NCI-H1436 treated with DMSO at 0.1 percent for 48 hours (cell line): ENCODE data around the gene TRAF4.
"Not testable (repeated sequence)": the region's sequence is repeated elsewhere in the genome, so short reads cannot be mapped to it uniquely, and the experiment has no call there.

Experiments
- DNase-seq: peaks from one replicate; lab custom pipeline; 2025; lab: John Stamatoyannopoulos, UW

The TRAF4 gene

DNA sequence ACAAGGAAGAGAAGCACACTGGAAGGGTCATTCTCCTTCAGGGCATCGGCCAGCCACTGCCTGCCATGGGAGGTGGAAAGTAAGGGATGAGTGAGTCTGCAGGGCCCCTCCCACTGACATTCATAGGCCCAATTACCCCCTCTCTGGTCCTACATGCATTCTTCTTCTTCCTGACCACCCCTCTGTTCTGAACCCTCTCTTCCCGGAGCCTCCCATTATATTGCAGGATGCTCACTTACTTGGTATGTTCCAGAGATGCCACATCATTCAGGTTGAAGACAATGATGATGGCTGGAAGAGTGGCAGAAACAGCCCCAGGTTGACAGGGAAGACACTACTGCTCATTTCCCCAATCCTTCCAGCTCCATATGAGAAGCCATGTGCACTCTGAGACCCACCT, 28.6 kb upstream of the TRAF4 start:
- no peak for DNase-seq

DNA sequence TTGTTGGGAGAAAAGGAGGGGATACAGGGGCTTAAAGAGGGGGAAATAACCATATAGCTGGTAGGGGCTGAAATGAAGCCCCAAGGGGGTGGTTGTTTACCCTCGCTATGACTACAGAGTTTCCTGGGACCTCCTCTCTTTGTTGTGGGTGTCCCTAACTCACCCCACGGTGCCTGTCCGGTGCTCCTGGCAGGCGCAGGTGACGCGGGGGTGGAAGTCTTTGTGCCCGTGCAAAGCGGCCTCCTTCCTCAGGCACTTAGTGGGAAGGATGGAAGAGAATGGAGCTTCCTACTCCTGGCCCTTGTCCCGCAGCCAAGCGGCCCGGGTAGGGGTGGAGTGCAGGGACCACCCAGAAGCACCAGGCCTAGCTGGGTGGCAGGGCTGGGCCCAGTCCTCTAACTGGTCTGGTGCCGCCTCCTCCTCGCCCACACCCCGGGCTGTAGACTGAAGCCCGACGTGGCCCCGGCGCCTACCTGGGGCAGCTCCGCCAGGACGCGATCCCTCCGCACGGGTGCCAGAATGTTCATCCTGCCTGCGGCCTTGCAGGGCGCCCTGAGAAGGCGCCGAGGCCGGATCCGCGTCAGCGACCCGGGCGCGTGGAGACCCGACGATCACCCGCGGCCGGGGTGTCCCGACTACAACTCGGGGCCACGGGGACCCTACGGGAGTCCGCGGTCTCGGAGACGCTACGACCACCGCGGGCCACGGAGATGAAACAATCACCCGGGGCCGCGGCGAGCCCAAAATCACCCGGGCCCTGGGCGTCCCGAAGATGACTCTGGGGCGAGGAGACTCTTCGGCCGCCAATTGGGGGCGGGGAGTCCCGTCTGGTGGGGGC, 26.9 kb upstream of the TRAF4 start:
- no peak for DNase-seq

DNA sequence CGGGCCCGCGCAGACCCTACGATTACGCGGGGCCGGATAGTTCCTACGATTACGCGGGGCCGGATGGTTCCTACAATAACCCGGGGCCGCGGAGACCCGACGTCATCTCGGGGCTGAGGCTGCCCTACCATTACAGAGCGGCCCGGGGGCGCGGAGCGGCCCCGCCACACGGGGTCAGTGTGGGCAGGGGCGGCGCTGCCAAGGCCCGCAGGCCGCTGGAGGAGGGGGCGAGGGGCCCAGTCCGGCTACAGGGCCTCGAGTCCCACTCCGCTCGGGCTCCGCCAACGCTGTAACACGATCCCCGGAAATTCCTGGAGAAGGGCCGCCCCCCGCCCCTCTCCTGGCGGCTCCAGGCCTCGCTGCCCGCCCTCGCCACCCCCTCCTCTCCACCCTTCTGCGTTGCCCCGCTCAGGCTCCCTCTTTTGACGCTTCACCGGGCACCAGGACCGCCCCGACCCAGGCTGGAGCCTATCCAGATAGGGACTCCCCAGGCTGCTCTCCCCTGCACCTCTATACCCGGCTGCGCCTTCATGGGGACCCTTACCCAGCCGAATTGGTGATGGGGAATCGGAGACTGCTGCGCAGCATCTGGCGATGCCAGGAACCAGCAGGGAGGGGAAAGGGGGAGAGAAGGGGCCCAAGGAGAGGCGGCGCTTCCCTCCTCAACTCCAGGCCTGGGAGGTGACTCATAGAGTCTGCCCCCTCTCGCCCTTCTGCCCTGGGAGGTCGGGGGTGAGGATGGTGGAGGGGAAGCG, 26.1 kb upstream of the TRAF4 start, which contains the start of gene RAB34:
Gene RAB34 (minus strand): TSS at position 291 of the 755 bp plus-strand sequence. CDS start 602 bp downstream, outside the sequence.
- DNase-seq = no peak

DNA sequence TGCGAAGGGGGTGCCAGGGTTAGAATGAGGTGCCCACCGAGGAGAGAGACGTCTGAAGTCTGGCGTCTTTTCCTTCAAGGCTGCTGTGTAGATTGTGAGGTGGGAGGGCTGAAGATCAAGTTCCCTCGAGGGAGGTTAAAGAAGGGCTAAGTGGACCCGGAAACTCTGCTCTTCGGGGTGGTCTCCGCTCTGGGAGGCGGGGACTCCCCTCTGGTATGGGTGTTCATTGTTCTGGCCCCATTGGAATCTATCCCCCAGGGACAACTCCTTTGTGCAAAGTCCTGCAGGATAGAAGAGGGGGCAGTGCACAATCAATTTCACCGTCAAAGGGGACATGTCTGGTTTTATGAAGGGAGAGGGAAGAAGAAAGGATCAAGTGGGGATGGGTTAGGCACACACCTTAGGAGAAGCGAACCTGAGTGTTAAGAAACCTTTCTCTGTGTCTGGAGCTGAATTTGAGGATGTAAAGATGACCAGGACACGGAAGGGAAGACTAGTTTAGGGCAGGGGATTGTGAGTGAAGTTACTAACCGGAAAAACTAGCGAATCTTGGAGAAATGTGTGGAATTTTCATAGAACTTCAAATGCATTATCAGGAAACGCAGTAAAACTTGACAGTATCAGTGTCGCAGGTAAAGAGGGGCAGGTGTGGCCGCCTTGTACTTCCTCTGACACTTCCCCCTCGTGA, 25.3 kb upstream of the TRAF4 start:
- no peak for DNase-seq

DNA sequence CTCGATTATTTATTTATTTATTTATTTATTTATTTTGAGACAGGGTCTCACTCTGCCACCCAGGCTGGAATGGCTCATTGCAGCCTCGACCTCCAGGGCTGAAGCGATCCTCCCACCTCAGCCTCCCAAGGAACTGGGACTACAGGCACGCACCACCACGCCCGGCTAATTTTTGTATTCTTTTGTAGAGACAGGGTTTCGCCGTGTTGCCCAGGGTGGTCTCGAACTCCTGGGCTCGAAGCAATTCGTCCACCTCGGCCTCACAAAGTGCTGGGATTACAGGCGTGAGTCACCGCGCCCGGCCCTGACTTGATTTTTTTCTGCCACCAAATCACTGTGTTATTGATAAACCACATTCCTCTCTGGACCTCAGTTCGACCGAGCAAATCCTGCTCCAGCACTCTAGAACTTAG, 24.8 kb upstream of the TRAF4 start:
- no peak for DNase-seq

DNA sequence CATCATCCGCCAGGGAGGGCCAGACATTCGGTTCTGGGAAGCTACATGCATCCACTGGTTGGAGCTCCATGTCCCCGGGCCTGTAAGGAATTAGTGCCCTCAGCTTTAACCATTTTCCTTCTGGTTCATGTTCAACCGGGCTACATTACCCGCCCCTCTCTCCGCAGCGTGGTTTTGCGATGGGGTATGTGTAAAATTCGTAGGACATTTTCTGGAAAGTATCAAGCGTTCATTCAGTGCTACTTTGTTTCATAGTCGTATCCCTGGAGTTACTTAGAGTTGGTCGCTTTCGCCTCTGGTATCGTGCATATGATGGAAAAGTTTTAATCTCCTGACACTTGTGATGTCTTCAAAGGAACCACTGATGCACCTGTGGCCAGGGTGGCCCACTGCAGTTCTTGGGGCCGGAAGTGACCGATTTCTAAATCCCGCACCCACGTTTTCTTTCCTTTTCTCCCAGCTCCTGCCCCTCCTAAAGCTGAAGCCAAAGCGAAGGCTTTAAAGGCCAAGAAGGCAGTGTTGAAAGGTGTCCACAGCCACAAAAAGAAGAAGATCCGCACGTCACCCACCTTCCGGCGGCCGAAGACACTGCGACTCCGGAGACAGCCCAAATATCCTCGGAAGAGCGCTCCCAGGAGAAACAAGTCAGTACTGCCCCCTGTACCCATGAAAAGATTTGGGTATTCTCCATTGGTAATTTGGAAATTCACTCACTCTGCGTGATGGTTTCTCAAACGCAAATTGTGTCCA, 23.4 kb upstream of the TRAF4 start:
- DNase-seq = no peak

DNA sequence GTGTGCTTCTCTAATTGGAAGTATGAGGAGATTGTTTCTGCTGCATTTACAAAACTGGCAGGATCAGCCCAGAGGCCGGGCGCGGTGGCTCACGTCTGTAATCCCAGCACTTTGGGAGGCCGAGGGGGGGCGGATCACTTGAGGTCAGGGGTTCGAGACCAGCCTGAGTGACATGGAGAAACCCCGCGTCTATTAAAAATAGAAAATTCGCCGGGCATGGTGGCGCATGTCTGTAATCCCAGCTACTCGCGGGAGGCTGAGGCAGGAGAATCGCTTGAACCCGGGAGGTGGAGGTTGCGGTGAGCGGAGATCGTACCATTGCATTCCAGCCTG, 22.8 kb upstream of the TRAF4 start:
- not testable (repeated sequence) for DNase-seq

DNA sequence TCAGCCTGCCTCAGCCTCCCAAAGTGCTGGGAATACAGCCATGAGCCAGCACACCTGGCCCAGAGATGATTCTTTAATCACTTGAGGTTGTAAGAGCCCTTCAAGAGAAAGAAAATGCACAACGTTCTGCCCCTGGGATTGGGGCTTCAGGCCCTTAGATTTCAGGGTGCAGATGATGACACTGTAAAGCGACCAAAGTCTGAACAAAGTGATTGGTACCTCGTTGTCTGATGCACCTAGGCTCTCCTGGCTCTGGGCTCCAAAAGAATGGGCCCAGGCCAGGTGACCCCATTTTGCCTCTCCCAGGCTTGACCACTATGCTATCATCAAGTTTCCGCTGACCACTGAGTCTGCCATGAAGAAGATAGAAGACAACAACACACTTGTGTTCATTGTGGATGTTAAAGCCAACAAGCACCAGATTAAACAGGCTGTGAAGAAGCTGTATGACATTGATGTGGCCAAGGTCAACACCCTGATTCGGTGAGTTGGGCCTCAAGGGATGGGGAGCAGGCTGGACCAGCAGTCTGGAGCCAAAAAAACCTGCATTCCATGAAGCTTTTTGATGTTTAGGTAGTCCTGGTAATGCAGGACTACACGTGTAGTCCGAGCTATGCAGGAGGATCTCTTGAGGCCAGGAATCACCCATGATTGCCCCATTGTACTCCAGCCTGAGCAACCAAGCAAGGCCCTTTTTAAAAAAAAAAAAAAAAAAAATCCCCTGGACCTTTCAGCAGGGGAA, 21.2 kb upstream of the TRAF4 start:
- DNase-seq = no peak

DNA sequence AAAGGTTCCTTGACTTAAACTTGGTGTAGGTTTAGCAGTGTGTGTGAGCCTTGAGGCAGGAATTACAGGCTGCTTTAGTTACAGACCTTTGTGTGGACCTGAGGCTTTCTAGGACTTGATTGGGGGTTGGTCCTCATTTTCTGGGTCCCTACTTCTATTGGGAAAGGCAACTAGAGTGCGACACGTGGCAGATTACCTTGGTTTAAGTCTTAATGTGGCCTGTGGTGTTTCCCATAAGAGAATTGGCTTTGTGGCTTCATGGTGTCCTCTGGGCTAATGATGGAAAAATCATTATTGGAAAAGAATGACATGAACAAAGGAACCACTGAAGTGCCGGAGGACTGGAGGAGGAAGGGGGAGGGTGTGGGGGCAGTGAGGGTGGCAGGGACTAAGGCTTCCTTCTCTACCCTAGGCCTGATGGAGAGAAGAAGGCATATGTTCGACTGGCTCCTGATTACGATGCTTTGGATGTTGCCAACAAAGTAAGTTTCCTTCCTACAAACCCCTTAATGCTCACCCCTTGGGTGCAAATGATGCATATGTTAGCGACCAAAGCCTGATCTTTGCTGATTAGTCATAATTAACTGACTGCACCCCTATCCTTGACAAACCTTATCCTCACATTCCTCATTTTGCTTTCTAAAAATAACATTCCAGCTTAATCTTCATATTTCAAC, 20.5 kb upstream of the TRAF4 start:
- DNase-seq = no peak

DNA sequence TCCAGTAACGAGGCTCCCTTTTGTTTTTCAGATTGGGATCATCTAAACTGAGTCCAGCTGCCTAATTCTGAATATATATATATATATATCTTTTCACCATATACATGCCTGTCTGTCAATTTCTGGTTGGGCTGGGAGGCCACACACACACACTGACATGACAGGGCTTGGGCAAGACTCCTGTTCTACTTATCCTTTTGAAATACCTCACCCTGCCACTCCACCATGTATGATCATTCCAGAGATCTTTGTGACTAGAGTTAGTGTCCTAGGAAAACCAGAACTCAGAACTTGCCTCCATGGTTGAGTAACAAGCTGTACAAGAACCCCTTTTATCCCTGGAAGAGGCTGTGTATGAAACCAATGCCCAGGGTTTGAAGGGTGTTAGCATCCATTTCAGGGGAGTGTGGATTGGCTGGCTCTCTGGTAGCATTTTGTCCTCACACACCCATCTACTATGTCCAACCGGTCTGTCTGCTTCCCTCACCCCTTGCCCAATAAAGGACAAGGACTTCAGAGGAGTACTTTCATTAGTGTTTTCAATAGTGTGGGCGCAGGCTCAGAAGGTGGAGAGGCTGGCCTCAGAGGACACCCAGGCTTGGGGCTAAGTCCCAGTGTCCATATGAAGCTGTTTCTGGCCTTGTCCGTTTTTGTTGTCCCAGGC, 19.8 kb upstream of the TRAF4 start:
- DNase-seq = not testable (repeated sequence)

DNA sequence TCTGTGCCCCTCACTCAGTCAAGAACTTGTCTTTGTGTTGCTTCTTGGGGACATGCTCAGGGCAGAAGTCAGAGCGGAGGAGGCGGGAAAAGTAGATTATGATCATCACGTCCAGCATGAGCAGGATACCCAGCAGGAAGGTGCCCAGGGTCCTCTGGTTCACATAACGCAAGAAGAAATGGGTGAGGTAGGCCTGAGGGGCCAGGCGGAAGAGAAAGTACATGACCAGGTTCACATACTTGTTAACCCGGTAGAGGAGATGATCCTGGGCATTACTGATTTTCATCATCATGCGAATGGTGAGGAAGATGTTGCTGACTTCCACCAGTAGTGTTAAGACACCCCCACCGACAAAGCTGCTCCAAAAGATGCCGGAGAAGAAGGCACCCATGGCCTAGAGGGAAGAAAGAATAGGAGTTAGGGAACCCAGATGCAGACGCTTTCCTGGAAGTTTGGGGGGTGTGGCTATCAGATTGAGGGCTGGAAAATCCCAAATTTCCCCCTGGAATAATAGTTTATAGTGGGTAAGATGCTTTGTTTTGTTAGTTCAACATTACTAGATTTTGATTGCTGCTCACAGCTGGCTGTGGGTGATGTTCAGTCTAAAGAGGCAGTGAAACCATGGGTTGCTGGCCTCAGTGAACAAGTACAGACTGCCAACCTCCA, 19.2 kb upstream of the TRAF4 start:
- DNase-seq = no peak

DNA sequence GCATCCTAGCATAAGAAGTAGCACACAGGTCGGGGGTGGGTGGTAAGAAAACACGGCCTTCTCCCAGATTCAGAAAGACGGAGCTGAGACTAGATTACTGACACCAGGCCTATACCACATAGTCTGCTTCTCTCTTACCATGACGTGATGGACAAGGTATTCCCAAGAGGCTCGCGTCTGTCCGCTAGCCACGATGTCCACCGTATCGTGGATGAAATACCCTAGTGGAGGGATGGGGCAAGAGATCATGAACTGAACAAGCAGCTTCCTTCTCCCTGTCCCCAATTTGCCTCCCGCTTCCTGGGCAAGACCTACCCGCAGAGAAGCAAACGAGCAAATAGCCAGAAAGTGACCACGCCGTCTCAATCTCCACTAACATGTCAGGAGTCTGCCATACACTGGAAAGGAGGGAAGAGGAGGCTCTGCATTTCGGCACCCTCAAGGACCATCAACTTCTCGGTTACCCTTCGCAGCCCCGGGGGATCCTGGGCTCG, 18.6 kb upstream of the TRAF4 start:
- DNase-seq = no peak

DNA sequence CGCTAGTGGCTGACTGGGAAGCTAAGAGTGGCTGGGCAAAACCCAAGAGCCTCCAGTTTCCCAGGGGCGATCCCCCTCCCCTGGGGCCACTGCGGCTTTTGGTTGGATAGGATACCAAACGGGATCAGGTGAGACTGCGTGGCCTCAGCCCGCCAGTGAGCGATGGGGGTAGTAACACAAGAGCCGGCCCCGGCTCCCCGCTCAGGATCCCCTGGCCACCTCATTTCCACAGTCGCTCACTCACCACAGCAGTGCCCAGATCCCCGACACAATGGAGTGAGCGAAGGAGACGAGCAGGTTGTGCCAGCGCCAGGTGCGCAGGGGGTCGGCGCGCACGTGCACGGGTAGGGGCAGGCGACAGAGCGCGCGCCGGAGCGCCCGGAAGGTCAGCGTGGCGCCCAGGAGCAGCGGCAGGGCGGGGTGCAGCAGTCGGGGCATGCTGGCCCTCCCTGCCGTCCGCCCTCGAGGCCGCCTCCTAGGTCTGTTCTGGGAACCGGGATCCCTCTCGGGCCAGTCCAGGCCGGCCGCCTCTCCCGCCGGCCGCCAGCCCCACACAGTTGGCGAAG, 18.1 kb upstream of the TRAF4 start:
- peak; percentile 60 for DNase-seq

DNA sequence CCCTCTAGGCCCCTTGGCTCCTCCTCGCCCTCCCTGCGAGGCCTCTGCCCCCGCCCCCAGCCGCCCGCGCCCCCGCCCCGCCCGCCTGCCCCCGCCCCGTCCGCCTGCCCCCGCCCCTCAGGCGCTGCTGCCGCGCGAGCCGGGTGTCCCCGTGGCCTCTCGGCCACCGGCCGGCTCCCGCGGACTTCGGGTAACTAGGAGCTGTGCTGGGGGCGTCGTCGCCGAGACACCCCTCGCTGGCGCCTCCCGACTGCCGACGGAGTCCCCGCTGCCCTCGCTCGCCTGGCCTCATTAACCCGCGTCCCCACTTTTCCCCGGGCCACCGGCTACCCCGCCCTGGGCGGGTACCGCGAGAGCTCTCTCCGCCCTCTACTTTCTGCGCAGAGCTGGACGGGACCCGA, 17.6 kb upstream of the TRAF4 start, which contains the start of gene TLCD1:
Gene TLCD1 (minus strand): TSS at position 8 of the 401 bp plus-strand sequence. CDS start 136 bp downstream, outside the sequence.
- no peak for DNase-seq

DNA sequence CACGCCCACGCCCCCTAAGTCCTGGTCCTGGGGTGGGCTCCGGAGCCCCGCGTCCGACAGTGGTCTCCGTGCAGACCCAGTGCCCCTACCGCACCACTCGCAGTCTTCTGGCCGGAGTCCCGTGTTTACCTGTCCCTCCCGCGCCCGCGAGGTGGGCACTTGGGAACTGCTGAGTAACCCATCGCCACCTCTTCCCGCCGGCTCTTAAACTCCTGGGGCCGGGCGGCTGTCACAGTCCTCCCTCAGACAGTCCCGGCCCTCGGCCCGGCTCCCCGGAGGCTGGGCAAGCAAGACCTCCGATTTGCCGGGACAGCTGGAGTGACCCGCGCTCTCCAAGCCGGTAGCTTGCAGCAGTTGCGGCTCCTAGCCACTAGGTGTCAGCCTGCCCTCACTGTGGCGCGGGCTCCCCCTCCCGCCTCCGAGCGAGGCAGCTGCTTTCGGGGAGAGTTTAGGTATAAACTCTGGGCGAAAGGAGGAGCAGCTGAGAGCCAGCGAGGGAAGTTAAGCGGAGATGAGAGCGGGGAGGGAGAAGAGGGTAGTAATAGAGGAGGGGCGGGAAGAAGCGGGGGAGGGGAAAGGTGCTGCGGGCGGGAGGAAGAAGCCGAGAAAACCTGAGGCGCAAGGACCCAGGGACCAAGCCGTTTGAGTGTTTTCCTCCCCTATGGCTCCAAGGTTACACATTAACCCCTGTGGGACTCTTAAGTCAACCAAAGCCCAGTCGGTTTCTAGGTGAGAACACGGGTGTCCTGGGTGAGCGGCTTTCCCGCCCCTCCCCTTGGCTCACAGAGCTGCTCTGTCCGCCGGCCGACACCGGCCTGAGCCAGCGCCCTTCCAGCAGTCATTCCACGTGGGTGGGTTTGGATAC, 17.0 kb upstream of the TRAF4 start:
- DNase-seq = peak; percentile 90

DNA sequence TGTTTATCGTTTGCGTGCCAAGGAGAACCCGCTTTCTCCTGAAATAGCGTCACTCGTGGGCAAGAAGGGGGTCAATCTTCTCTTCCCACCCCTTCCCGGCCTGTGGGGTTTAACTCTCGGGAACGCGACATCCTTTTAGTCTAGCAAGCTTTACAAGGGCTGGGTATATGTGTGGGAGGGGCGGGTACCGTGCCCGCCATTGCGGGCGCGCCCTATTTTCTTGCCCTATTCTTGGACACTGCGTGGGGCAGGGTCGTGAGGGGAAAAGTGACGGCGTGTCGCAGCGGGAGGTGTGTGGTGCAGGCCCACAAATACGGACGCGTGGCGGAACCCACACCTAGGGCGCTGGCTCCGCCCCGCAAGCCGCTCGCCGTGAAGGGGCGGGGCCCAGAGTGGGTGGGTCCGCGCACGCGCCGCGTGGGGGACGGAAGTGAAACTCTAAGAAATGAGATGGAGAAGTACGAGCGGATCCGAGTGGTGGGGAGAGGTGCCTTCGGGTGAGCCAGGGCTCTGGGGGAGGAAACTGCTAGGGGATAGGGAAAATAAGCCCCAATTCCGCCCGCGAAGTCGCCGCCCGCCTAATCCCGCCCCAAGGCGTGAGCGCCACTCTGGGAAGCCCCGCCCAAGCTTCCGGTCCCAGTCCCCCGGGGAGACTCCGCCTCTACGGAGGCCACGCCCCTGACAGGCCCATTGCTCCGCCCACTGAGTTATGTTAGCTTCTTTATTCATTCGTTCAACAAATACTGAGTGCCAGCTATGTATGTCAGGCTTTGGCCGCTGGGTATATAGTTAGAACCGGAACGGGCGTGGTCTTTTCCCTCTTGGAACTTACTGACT, 15.2 kb upstream of the TRAF4 start, which contains the start of gene NEK8:
Gene NEK8 (plus strand): TSS at position 425 of the 837 bp plus-strand sequence. CDS start 26 bp downstream, at position 451.
- DNase-seq = peak; percentile 89

DNA sequence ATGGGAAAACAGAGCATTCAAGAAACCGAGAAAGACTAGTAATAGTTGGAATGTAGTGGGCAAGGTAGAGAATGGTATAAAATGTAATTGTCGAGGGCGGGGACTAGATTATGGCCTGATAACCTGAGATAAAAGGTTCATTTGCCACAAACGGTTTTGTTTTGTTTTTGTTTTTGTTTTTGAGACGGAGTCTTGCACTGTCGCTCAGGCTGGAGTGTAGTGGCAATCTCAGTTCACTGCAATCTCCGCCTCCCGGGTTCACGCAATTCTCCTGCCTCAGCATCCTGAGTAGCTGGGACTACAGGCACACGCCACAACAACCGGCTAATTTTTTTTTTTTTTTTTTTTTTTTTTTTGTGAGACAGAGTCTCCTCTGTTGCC, 13.9 kb upstream of the TRAF4 start:
- no peak for DNase-seq
